Stomach (tissue), 4 donors: ENCODE measurements around the gene USP7.

Source experiments
- CTCF ChIP-seq, 7 experiments: fragments of 450-650 bp in 4 of 7; fragments of 200-600 bp in 3 of 7; sonication (generic) in 3 of 7; IDR thresholded peaks; one replicate each; pipeline ENCODE4 v1.5.1; 2016 to 2019; ENCODE audit warnings: antibody characterized with exemption in 7 of 7, control low read depth in 2 of 7, mild to moderate bottlenecking in 1 of 7
- POLR2A ChIP-seq, 4 donors: fragments of 450-650 bp; IDR thresholded peaks; one replicate each; pipeline ENCODE4 v1.6.1; 2016; ENCODE audit warnings: antibody characterized with exemption in 4 of 4, control low read depth in 2 of 4, mild to moderate bottlenecking in 1 of 4, moderate library complexity in 1 of 4

- TF ChIP-seq POLR2A (IDR thresholded peaks at IDR 0.05) = no peak
- TF ChIP-seq CTCF (IDR thresholded peaks at IDR 0.05) = no peak
These were observed 81.6 kb downstream of the USP7 start, which contains the start of gene LITAFD for GRCh38 chr16:8882041-8882617.
